Measurements from ENCODE around the gene EPDR1. TPM values are rescaled to one million over a fixed set of nuclear protein-coding genes. Genes with fewer than 3 reads are reported as not detected.

The EPDR1 gene
- total RNA-seq, 1 donor from 2014 or later, result 74.4 TPM

GRCh38 chr7:37923996-37924395 is 3.6 kb downstream of the EPDR1 start:
- no peak for DNase-seq
- Histone ChIP-seq H3K4me3 (no peak overlapping the region), H3K36me3 (no peaks in the 10 kb centered on the region), H3K27ac (replicated peaks) (no peak overlapping the region), H3K9me3 (replicated peaks) (peaks cover 16% of the 10 kb centered on the region), H3K4me1 (peaks cover 34% of the 10 kb centered on the region), H3K27me3 (ENCODE audit: low read depth) (peaks cover 28% of the 10 kb centered on the region)
- intact Hi-C loops (cut with micrococcal nuclease), result no loop called here
- no peak for TF ChIP-seq CTCF (IDR thresholded peaks at IDR 0.05; ENCODE audit: borderline replicate concordance)

DNA sequence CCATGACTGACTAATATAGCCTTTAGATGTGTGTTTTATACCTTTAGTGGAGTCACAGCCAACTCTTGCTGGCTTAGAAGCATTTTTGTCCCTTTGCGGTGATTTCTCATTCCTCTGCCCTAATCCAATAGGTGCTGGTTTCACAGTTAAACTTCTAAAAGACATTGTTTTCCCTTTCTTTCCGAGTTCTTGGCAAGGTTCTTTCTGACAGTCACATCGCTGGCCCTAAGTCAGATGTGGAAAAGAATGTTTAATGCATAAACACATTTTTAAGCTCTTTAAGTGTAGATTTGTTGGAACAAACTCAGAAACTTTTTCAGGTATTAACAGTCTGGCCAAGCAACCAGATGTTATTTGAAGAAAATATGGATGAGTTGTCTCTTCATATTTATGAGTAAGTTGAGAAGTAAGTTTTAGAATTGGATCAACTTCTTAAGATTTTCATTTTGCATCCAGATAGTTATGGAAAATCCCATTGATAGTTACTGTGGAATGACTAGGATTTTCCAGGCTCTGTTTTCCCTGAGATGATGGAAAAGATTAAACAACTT is 4.1 kb downstream of the EPDR1 start:
- Histone ChIP-seq H3K4me1 (peaks cover 37% of the 10 kb centered on the region), H3K4me3 (no peak overlapping the region), H3K27ac (replicated peaks) (no peak overlapping the region), H3K27me3 (ENCODE audit: low read depth) (peaks cover 24% of the 10 kb centered on the region), H3K36me3 (no peaks in the 10 kb centered on the region), H3K9me3 (replicated peaks) (peaks cover 16% of the 10 kb centered on the region)
- no peak for DNase-seq
- intact Hi-C loops (cut with micrococcal nuclease), result no loop called here
- no peak for TF ChIP-seq CTCF (IDR thresholded peaks at IDR 0.05; ENCODE audit: borderline replicate concordance)

DNA sequence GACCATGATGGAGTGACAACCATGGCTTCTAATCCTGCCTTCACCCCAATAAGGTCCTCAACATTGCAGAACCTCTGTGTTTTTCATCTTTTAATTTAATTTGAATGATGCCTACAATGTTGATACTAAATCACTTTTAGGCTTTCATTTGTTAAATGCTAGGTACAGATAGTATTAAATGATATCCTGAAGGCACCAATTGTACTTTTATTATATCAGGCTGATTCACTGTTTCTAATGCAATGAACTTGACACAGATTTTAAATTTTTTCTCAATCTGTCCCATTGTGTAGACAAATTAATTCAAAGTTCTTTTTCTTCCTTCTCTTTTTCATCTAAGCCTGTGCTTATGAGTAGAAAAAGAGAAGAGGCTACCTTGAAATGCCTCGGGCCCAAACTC is 5.2 kb downstream of the EPDR1 start:
- no peaks in the 10 kb centered on the region for H3K36me3 ChIP-seq
- TF ChIP-seq CTCF (IDR thresholded peaks at IDR 0.05; ENCODE audit: borderline replicate concordance), result no peak
- H3K27me3 ChIP-seq (ENCODE audit: low read depth), result peaks cover 14% of the 10 kb centered on the region
- intact Hi-C loops (cut with micrococcal nuclease), result no loop called here
- no peak overlapping the region for H3K4me3 ChIP-seq
- no peak overlapping the region for H3K27ac ChIP-seq (replicated peaks)
- H3K9me3 ChIP-seq (replicated peaks), result peaks cover 16% of the 10 kb centered on the region
- no peak for DNase-seq
- H3K4me1 ChIP-seq, result peaks cover 32% of the 10 kb centered on the region

GRCh38 chr7:37927773-37928444 is 7.5 kb downstream of the EPDR1 start:
- Histone ChIP-seq H3K27ac (replicated peaks) (no peak overlapping the region), H3K4me1 (peaks cover 10% of the 10 kb centered on the region), H3K36me3 (no peaks in the 10 kb centered on the region), H3K27me3 (ENCODE audit: low read depth) (peaks cover 2% of the 10 kb centered on the region), H3K9me3 (replicated peaks) (peaks cover 16% of the 10 kb centered on the region), H3K4me3 (no peak overlapping the region)
- DNase-seq, result no peak
- no peak for TF ChIP-seq CTCF (IDR thresholded peaks at IDR 0.05; ENCODE audit: borderline replicate concordance)
- intact Hi-C loops (cut with micrococcal nuclease), result no loop called here

- Histone ChIP-seq H3K36me3 (no peaks in the 10 kb centered on the region), H3K4me3 (no peak overlapping the region), H3K27me3 (ENCODE audit: low read depth) (no peaks in the 10 kb centered on the region), H3K27ac (replicated peaks) (no peak overlapping the region), H3K4me1 (peaks cover 10% of the 10 kb centered on the region), H3K9me3 (replicated peaks) (peaks cover 16% of the 10 kb centered on the region)
- TF ChIP-seq CTCF (IDR thresholded peaks at IDR 0.05; ENCODE audit: borderline replicate concordance), result no peak
- intact Hi-C loops (cut with micrococcal nuclease), result no loop called here
- DNase-seq, result no peak
Measured at GRCh38 chr7:37928878-37929277, 8.4 kb downstream of the EPDR1 start.

Data from left ventricle myocardium inferior (tissue), 1 donor.